A549 (cell line): ENCODE results near the gene BCL2L12. TPM values are rescaled to one million over a fixed set of nuclear protein-coding genes. Genes with fewer than 3 reads are reported as not detected.

Source experiments
- ATAC-seq, 2 experiments: fragments of 200-7000 bp in 1 of 2; fragments of >200 bp in 1 of 2; cut with Nextera tagmentation in 1 of 2; cut with Tn5 transposase in 1 of 2; 3 replicates each; pipeline versions ENCODE4 v1.8.0 to v1.9.1; 2018 to 2020; ENCODE audit warnings: mild to moderate bottlenecking in 1 of 2, moderate library complexity in 1 of 2
- CTCF ChIA-PET: fragments of 300-600 bp; sonication (Branson Sonifier 250); formaldehyde crosslinking; extraction: SDS; loops from one replicate; lab custom pipeline; 2021; ENCODE audit warnings: antibody characterized with exemption, inconsistent platforms; lab: Yijun Ruan, JAX
- POLR2A ChIA-PET: fragments of 350-600 bp; formaldehyde crosslinking; extraction: SDS; loops from one replicate; lab custom pipeline; 2021; ENCODE audit warnings: antibody characterized with exemption, inconsistent platforms; lab: Yijun Ruan, JAX
- DNase-seq, 2 experiments: peaks; one replicate each; pipeline versions ENCODE4 v3.0.0 to v3.0.0-alpha.2; 2011 to 2016; ENCODE audit warnings: low read depth in 1 of 2, low spot score in 1 of 2
- FAIRE-seq: peaks from 2 replicates; lab custom pipeline; 2011; peaks lifted over from hg19 to GRCh38; lab: Jason Lieb, UNC
- H3K27ac ChIP-seq, 2 experiments: fragments of >200 bp; sonication (Bioruptor Twin); formaldehyde crosslinking; 3 replicates each; pipeline ENCODE4 v1.5.1; 2016 to 2017
- H3K4me1 ChIP-seq: fragments of >200 bp; sonication (Bioruptor Twin); formaldehyde crosslinking; 3 replicates; pipeline ENCODE4 v1.6.1; 2016
- H3K4me2 ChIP-seq: fragments of >200 bp; sonication (Bioruptor Twin); formaldehyde crosslinking; 3 replicates; pipeline ENCODE4 v1.6.1; 2016
- H3K4me3 ChIP-seq: fragments of >200 bp; sonication (Bioruptor Twin); formaldehyde crosslinking; 3 replicates; pipeline ENCODE4 v1.5.1; 2016
- H3K9me3 ChIP-seq: fragments of >200 bp; sonication (Bioruptor Twin); formaldehyde crosslinking; 3 replicates; pipeline ENCODE4 v1.6.1; 2016
- CBX2 ChIP-seq: fragments of 200-600 bp; sonication (generic); IDR thresholded peaks from 2 replicates; pipeline ENCODE4 v1.6.1; 2016; ENCODE audit warnings: low read depth, mild to moderate bottlenecking, borderline replicate concordance
- CBX8 ChIP-seq: fragments of 200-600 bp; sonication (generic); IDR thresholded peaks from 2 replicates; pipeline ENCODE4 v1.6.1; 2016
- CEBPB ChIP-seq, 2 experiments: fragments of >200 bp in 1 of 2; sonication (Bioruptor Twin) in 1 of 2; formaldehyde crosslinking in 1 of 2; IDR thresholded peaks; 2 replicates each; pipeline ENCODE4 v1.6.1; 2012 to 2016
- ELK1 ChIP-seq: fragments of 150-350 bp; IDR thresholded peaks from 2 replicates; pipeline ENCODE4 v1.6.1; 2014; ENCODE audit warnings: low read depth, mild to moderate bottlenecking, low read length
- FOSL2 ChIP-seq, 2 experiments: fragments of 450-650 bp in 1 of 2; fragments of >200 bp in 1 of 2; sonication (Bioruptor Twin) in 1 of 2; formaldehyde crosslinking; IDR thresholded peaks; 2 replicates each; pipeline versions ENCODE4 v1.5.0 to v1.6.1; 2016 to 2020; ENCODE audit warnings: mild to moderate bottlenecking in 1 of 2, moderate library complexity in 1 of 2
- FOXS1 ChIP-seq: fragments of 250-450 bp; sonication (Bioruptor Pico); IDR thresholded peaks from 2 replicates; pipeline ENCODE4 v1.5.0; 2020; ENCODE audit warnings: mild to moderate bottlenecking, moderate library complexity
- HES2 ChIP-seq: fragments of >200 bp; sonication (Bioruptor Twin); formaldehyde crosslinking; IDR thresholded peaks from 2 replicates; pipeline ENCODE4 v1.6.1; 2016
- HOXA7 ChIP-seq: fragments of 250-450 bp; sonication (Bioruptor Pico); IDR thresholded peaks from 2 replicates; pipeline ENCODE4 v1.5.0; 2020; ENCODE audit warnings: mild to moderate bottlenecking, moderate library complexity
- HOXB13 ChIP-seq: fragments of 250-450 bp; sonication (Bioruptor Pico); IDR thresholded peaks from 2 replicates; pipeline ENCODE4 v1.5.0; 2020; ENCODE audit warnings: low read depth, mild to moderate bottlenecking, moderate library complexity
- HOXB5 ChIP-seq: fragments of 250-450 bp; sonication (Bioruptor Pico); IDR thresholded peaks from 2 replicates; pipeline ENCODE4 v1.5.0; 2020; ENCODE audit warnings: mild to moderate bottlenecking, moderate library complexity
- JUN ChIP-seq, 2 experiments: fragments of >200 bp; sonication (Bioruptor Twin); formaldehyde crosslinking; IDR thresholded peaks; 2 replicates in 1 of 2; 3 replicates in 1 of 2; pipeline ENCODE4 v1.6.1; 2016 to 2017
- PBX3 ChIP-seq: IDR thresholded peaks from 2 replicates; pipeline ENCODE4 v1.6.1; 2012
- POLR2AphosphoS2 ChIP-seq: conservative IDR thresholded peaks from 2 replicates; pipeline ENCODE4 v1.6.1; 2012; ENCODE audit warnings: low read length, improper control_type of control experiment, inconsistent platforms
- RAD21 ChIP-seq, 2 experiments: fragments of >200 bp in 1 of 2; sonication (Bioruptor Twin) in 1 of 2; formaldehyde crosslinking in 1 of 2; IDR thresholded peaks in 1 of 2; conservative IDR thresholded peaks in 1 of 2; 2 replicates in 1 of 2; 3 replicates in 1 of 2; pipeline ENCODE4 v1.6.1; 2012 to 2018; ENCODE audit warnings: inconsistent platforms in 1 of 2
- RFX5 ChIP-seq: fragments of 450-650 bp; IDR thresholded peaks from 2 replicates; pipeline ENCODE4 v1.7.1; 2014; ENCODE audit warnings: antibody characterized with exemption, mild to moderate bottlenecking, moderate library complexity
- SREBF2 ChIP-seq: fragments of 450-650 bp; IDR thresholded peaks from 2 replicates; pipeline ENCODE4 v1.6.1; 2014; ENCODE audit warnings: mild to moderate bottlenecking, moderate library complexity
- TFCP2L1 ChIP-seq: fragments of 250-450 bp; sonication (Bioruptor Pico); IDR thresholded peaks from 2 replicates; pipeline ENCODE4 v1.5.0; 2021; ENCODE audit warnings: mild to moderate bottlenecking
- TP53 ChIP-seq: fragments of 250-450 bp; sonication (Bioruptor Pico); IDR thresholded peaks from 2 replicates; pipeline ENCODE4 v1.5.0; 2021; ENCODE audit warnings: mild to moderate bottlenecking, moderate library complexity
- USF2 ChIP-seq: fragments of 450-650 bp; IDR thresholded peaks from 2 replicates; pipeline ENCODE4 v1.6.1; 2014; ENCODE audit warnings: antibody characterized with exemption
- ZFP36 ChIP-seq: fragments of 450-650 bp; IDR thresholded peaks from 2 replicates; pipeline ENCODE4 v1.6.1; 2014; ENCODE audit warnings: borderline replicate concordance; ENCODE audit not compliant: partially characterized antibody
- ZSCAN20 ChIP-seq: fragments of 250-450 bp; sonication (Bioruptor Pico); IDR thresholded peaks from 2 replicates; pipeline ENCODE4 v1.8.0; 2022; ENCODE audit warnings: mild to moderate bottlenecking, moderate library complexity
- WGBS: methylation state at CpG from one replicate; pipeline ENCODE4 v1.1.6; 2017; ENCODE audit errors: missing lambda C conversion rate; 5-methylcytosine and 5-hydroxymethylcytosine counted together
- polyA plus RNA-seq, 4 experiments: library from polyadenylated mRNA; depleted of rRNA in 3 of 4; stranded (reverse); fragments of >200 nt; fragmentation: RNase III in 1 of 4; extraction: RNeasy Plus Mini Kit Qiagen cat#74134 plus additional on column Dnase treatment in 1 of 4; gene quantifications; 2 replicates in 3 of 4; 3 replicates in 1 of 4; pipeline ENCODE4 v1.2.3, GENCODE V29; 2011 to 2017
- TF ChIP-seq, protein P1 (sequence below): fragments of 250-450 bp; sonication (Bioruptor Pico); IDR thresholded peaks from 2 replicates; pipeline ENCODE4 v1.5.0; 2021; ENCODE audit warnings: mild to moderate bottlenecking, moderate library complexity, borderline replicate concordance
- TF ChIP-seq, protein P2 (sequence below): fragments of >200 bp; sonication (Bioruptor Twin); formaldehyde crosslinking; IDR thresholded peaks from 3 replicates; pipeline ENCODE4 v1.6.1; 2016

Gene BCL2L12
- polyA plus RNA-seq, 2 of the 4 experiments (the other 2 are of a cell fraction): 26.6 to 53.0 TPM

DNA sequence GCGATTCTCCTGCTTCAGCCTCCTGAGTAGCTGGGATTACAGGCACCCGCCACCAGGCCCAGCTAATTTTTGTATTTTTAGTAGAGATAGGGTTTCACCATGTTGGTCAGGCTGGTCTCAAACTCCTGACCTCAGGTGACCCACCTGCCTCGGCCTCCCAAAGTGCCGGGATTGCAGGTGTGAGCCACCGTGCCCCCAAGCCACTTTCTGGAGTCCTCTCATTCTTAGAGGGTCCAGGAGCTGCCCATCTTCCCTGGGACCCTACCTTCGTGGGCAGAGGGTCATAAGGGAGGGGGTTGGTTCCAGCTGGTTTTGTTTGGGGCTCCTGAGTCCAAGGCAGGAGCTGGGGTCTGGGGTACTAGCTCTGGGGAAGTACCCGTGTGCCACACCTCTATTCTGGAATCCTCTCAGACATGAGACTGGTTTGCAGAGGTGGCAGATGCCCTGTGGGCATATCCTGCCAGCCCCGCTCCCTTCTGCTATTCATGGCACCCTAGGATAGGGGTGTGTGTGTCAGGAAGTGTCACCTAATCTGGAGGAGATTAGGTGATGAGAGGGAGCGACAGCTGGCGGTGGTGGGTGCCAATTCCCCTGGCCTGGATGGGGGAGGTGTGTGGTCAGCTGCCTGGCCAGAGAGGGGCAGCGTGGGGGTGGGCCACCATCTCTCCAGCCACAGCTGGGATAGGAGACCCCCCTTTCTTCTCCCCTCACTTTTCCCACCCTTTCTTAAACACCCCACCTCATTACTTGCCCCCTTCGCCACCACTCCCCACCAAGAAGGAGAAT lies 13.4 kb downstream of the BCL2L12 start:
- TF ChIP-seq HES2 (no peak), HOXB5 (CRISPR knock-in tag) (no peak), CBX8 (no peak), RAD21 (conservative IDR thresholded peaks at IDR 0.05 in 1 of 2, IDR thresholded peaks at IDR 0.05 in 1 of 2) (no peak), SREBF2 (no peak), FOSL2 (IDR thresholded peaks at IDR 0.05) (no peak), FOSL2 (CRISPR knock-in tag; IDR thresholded peaks at IDR 0.05) (no peak), RFX5 (no peak), ZSCAN20 (CRISPR knock-in tag) (no peak), FOXS1 (no peak), USF2 (no peak), CBX2 (no peak)
- TF ChIP-seq, protein P1, sequence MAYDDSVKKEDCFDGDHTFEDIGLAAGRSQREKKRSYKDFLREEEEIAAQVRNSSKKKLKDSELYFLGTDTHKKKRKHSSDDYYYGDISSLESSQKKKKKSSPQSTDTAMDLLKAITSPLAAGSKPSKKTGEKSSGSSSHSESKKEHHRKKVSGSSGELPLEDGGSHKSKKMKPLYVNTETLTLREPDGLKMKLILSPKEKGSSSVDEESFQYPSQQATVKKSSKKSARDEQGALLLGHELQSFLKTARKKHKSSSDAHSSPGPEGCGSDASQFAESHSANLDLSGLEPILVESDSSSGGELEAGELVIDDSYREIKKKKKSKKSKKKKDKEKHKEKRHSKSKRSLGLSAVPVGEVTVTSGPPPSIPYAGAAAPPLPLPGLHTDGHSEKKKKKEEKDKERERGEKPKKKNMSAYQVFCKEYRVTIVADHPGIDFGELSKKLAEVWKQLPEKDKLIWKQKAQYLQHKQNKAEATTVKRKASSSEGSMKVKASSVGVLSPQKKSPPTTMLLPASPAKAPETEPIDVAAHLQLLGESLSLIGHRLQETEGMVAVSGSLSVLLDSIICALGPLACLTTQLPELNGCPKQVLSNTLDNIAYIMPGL (CRISPR knock-in tag): no peak
- TF ChIP-seq, all 56 proteins: peak for 0
- Histone ChIP-seq H3K9me3 (no peaks in the 10 kb centered on the region), H3K4me3 (no peak overlapping the region; the same call in 2 of the 3 replicates), H3K27ac (0 out of 6 replicates have a peak overlapping the region, but pooled peaks of 1 of the 2 experiments have one; percentile 5), H3K4me1 (peaks cover 33% of the 10 kb centered on the region), H3K4me2 (peak overlapping the region; percentile 90)
- WGBS: 65% methylated on average over 12 of the region's 12 CpGs
- no peak for FAIRE-seq
- no peak for DNase-seq
- ATAC-seq: no peak
- ChIA-PET CTCF (interaction anchor here (0.8 to 16.7 kb wide), 23 partner anchors 9 to 457 kb away, joined by 3 to 326 read pairs (median 4); partner anchors contain the start of genes ADM5, BCL2L12, IRF3 and NOSIP), POLR2A (interaction anchor here (0.7 to 1.0 kb wide), 3 partner anchors 39 to 99 kb away, joined by 3 to 7 read pairs (median 7); partner anchors contain the start of genes AP2A1 and RRAS)

GRCh38 chr19:49679771-49680413 lies 14.2 kb downstream of the BCL2L12 start:
- Histone ChIP-seq H3K4me1 (peaks cover 31% of the 10 kb centered on the region), H3K9me3 (no peaks in the 10 kb centered on the region)
- no peak for FAIRE-seq
- DNase-seq: no peak
- TF ChIP-seq, protein P2, sequence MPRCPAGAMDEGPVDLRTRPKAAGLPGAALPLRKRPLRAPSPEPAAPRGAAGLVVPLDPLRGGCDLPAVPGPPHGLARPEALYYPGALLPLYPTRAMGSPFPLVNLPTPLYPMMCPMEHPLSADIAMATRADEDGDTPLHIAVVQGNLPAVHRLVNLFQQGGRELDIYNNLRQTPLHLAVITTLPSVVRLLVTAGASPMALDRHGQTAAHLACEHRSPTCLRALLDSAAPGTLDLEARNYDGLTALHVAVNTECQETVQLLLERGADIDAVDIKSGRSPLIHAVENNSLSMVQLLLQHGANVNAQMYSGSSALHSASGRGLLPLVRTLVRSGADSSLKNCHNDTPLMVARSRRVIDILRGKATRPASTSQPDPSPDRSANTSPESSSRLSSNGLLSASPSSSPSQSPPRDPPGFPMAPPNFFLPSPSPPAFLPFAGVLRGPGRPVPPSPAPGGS: no peak
- TF ChIP-seq ZFP36: no peak
- no peak for TF ChIP-seq PBX3
- TF ChIP-seq HOXB13: no peak
- no peak for TF ChIP-seq JUN (IDR thresholded peaks at IDR 0.05)
- no peak for TF ChIP-seq TFCP2L1
- TF ChIP-seq CEBPB (IDR thresholded peaks at IDR 0.05): no peak
- TF ChIP-seq ELK1: no peak
- no peak for TF ChIP-seq HOXA7 (CRISPR knock-in tag)
- TF ChIP-seq TP53 (CRISPR knock-in tag): no peak
- TF ChIP-seq ZSCAN20 (CRISPR knock-in tag): no peak
- no peak; the same call in 1 of the 2 replicates for TF ChIP-seq POLR2AphosphoS2
- TF ChIP-seq, all 56 proteins: peak for 0
- ChIA-PET CTCF (interaction anchor here (0.6 to 16.7 kb wide), 20 partner anchors 8 to 1522 kb away, joined by 3 to 326 read pairs (median 3); partner anchors contain the start of genes ADM5, BCL2L12, IRF3 and RRAS), POLR2A (no interaction called here)
- Histone ChIP-seq H3K4me2 (peak overlapping the region; percentile 90), H3K4me3 (no peak overlapping the region), H3K27ac (peak overlapping the region in 1 of 2 experiments; percentile 74; a peak in 3 of 6 replicates)
- ATAC-seq: no peak
- WGBS: 72% methylated on average over 8 of the region's 10 CpGs
